Left colon (tissue), 2 donors: ENCODE data around the gene YAF2. TPM values are rescaled to one million over a fixed set of nuclear protein-coding genes. Genes with fewer than 3 reads are reported as not detected.
"Not testable (repeated sequence)": the region's sequence is repeated elsewhere in the genome, so short reads cannot be mapped to it uniquely, and the experiment has no call there.

Source experiments
- ATAC-seq: fragments of 200-7000 bp; cut with Tn5 transposase; one replicate; pipeline ENCODE4 v1.9.1; 2020; ENCODE audit warnings: mild to moderate bottlenecking, moderate library complexity
- DNase-seq, 2 donors: peaks; one replicate each; pipeline ENCODE4 v3.0.0-alpha.2; 2020
- intact Hi-C, 2 donors: fragments of 100-400 bp; cut with DNase I in 1 of 2; cut with micrococcal nuclease in 1 of 2; formaldehyde crosslinking; loops; one replicate each; pipeline versions ENCODE4 v1.11.2 to v1.14.0; 2022; cut with DNase I, micrococcal nuclease
- total RNA-seq, 2 donors: library from RNA; stranded (reverse); fragmentation: NEBNext Ultra II Directional; extraction: Animal tissue kit (Norgen Biotek cat#: 25700); gene quantifications; one replicate each; pipeline ENCODE4 v1.2.1, GENCODE V29; 2021
- donor health status: DM: no; HTN: no; CAD: no.
- donor health status: DM: yes; HTN: yes; CAD: no.

The YAF2 gene
- total RNA-seq, 2 donors from 2014 or later, result 22.0 to 25.5 TPM

GRCh38 chr12:42259699-42260098 is 21.7 kb upstream of the YAF2 start:
- DNase-seq (no peak), ATAC-seq (no peak)
- intact Hi-C loops, result no loop called here

GRCh38 chr12:42255866-42256261 is 17.8 kb upstream of the YAF2 start:
- intact Hi-C loops, result no loop called here
- no peak for DNase-seq
- no peak for ATAC-seq

- ATAC-seq, result no peak
- intact Hi-C loops, result no loop called here
- DNase-seq, result no peak
These were observed 17.3 kb upstream of the YAF2 start for GRCh38 chr12:42255221-42255865.

GRCh38 chr12:42252645-42253044 is 14.6 kb upstream of the YAF2 start:
- DNase-seq, ATAC-seq, intact Hi-C loops: not testable (repeated sequence)

- ATAC-seq, intact Hi-C loops, DNase-seq: not testable (repeated sequence)
These were observed 11.0 kb upstream of the YAF2 start for GRCh38 chr12:42249033-42249432.

- no peak for ATAC-seq
- DNase-seq, result no peak
- intact Hi-C loops, result no loop called here
These were observed 2.2 kb upstream of the YAF2 start for GRCh38 chr12:42240131-42240750.

- ATAC-seq (peak; percentile 22), DNase-seq (no peak)
- intact Hi-C loops, result loop anchor here in 1 of 2 donors (5.0 to 10.0 kb wide), 3 partner anchors 87 to 337 kb away; partner anchors contain the start of genes PPHLN1 and ZCRB1
These were observed 202 bp downstream of the YAF2 start for GRCh38 chr12:42237853-42238239.

GRCh38 chr12:42237052-42237852 is 796 bp downstream of the YAF2 start:
- peak; percentile 86 for ATAC-seq
- intact Hi-C loops, result loop anchor here in 1 of 2 donors (5.0 to 10.0 kb wide), 3 partner anchors 88 to 338 kb away; partner anchors contain the start of genes PPHLN1 and ZCRB1
- peak; percentile 82 to 86 for DNase-seq

GRCh38 chr12:42236017-42236416 is 2.0 kb downstream of the YAF2 start:
- intact Hi-C loops, result loop anchor here in 1 of 2 donors (5.0 to 10.0 kb wide), 3 partner anchors 89 to 339 kb away; partner anchors contain the start of genes PPHLN1 and ZCRB1

GRCh38 chr12:42235426-42235825 is 2.6 kb downstream of the YAF2 start:
- DNase-seq (no peak), ATAC-seq (no peak)
- intact Hi-C loops, result loop anchor here in 1 of 2 donors (5.0 to 10.0 kb wide), 3 partner anchors 89 to 339 kb away; partner anchors contain the start of genes PPHLN1 and ZCRB1

More at GRCh38 chr12:42236017-42236416, 2.0 kb downstream of the YAF2 start:
- ATAC-seq, result no peak
- no peak for DNase-seq

- intact Hi-C loops, result loop anchor here in 1 of 2 donors (5.0 to 10.0 kb wide), 3 partner anchors 90 to 340 kb away; partner anchors contain the start of genes PPHLN1 and ZCRB1
- no peak for DNase-seq
- ATAC-seq, result no peak
These were observed 3.1 kb downstream of the YAF2 start for GRCh38 chr12:42234970-42235369.

GRCh38 chr12:42227525-42227924 is 10.5 kb downstream of the YAF2 start:
- intact Hi-C loops, result not testable (repeated sequence)

GRCh38 chr12:42224501-42224900 is 13.5 kb downstream of the YAF2 start:
- DNase-seq, ATAC-seq, intact Hi-C loops: not testable (repeated sequence)

More at GRCh38 chr12:42227525-42227924, 10.5 kb downstream of the YAF2 start:
- not testable (repeated sequence) for DNase-seq, ATAC-seq

- intact Hi-C loops, result no loop called here
- ATAC-seq (no peak), DNase-seq (no peak)
These were observed 15.3 kb downstream of the YAF2 start for GRCh38 chr12:42222724-42223123.

GRCh38 chr12:42221726-42222125 is 16.3 kb downstream of the YAF2 start:
- DNase-seq, result no peak
- intact Hi-C loops, result no loop called here
- no peak for ATAC-seq

GRCh38 chr12:42217656-42218055 is 20.4 kb downstream of the YAF2 start:
- ATAC-seq, result no peak
- intact Hi-C loops, result no loop called here

GRCh38 chr12:42216737-42217136 is 21.3 kb downstream of the YAF2 start:
- DNase-seq (no peak), ATAC-seq (no peak)
- intact Hi-C loops, result no loop called here

More at GRCh38 chr12:42217656-42218055, 20.4 kb downstream of the YAF2 start:
- no peak for DNase-seq

- ATAC-seq, intact Hi-C loops: not testable (repeated sequence)
These were observed 22.3 kb downstream of the YAF2 start for GRCh38 chr12:42215759-42216158.

GRCh38 chr12:42213954-42214426 is 24.1 kb downstream of the YAF2 start:
- peak in 1 of 2 donors; percentile 18 for DNase-seq
- ATAC-seq, result peak; percentile 79
- intact Hi-C loops, result no loop called here

More at GRCh38 chr12:42215759-42216158, 22.3 kb downstream of the YAF2 start:
- not testable (repeated sequence) for DNase-seq
